GM12873 (cell line): ENCODE data around the gene MRPL55.

Experiments
- CTCF ChIP-seq: IDR thresholded peaks from 2 replicates; pipeline ENCODE4 v1.5.1; 2012; ENCODE audit warnings: low read depth, mild to moderate bottlenecking, moderate library complexity, low read length, control low read depth; ENCODE audit not compliant: insufficient read depth; ENCODE audit errors: missing control alignments

MRPL55 gene

GRCh38 chr1:228150120-228150460 lies 41.0 kb upstream of the MRPL55 start:
- no peak for TF ChIP-seq CTCF

- TF ChIP-seq CTCF = no peak
Observed at GRCh38 chr1:228149406-228150119, 40.5 kb upstream of the MRPL55 start, which contains the start of gene GJC2. Gene GJC2 (plus strand): TSS chr1:228149930. CDS start chr1:228157759, 7,829 bp downstream.

- TF ChIP-seq CTCF = no peak
Observed at GRCh38 chr1:228148935-228149405, 39.9 kb upstream of the MRPL55 start.

GRCh38 chr1:228148196-228148861 lies 39.2 kb upstream of the MRPL55 start:
- no peak for TF ChIP-seq CTCF

GRCh38 chr1:228147768-228148167 lies 38.7 kb upstream of the MRPL55 start:
- TF ChIP-seq CTCF = no peak

GRCh38 chr1:228147151-228147693 lies 38.1 kb upstream of the MRPL55 start:
- TF ChIP-seq CTCF = no peak

- no peak for TF ChIP-seq CTCF
Observed at GRCh38 chr1:228146417-228147150, 37.5 kb upstream of the MRPL55 start.
